Immature natural killer cell (primary cell): ENCODE measurements around the gene CNGB1. TPM values are rescaled to one million over a fixed set of nuclear protein-coding genes. Genes with fewer than 3 reads are reported as not detected.
A peak's percentile ranks its signal among the peaks of the same experiment; 100 is the strongest.
"Not testable (repeated sequence)": the region's sequence is repeated elsewhere in the genome, so short reads cannot be mapped to it uniquely, and the experiment has no call there.

Source experiments
- DNase-seq, 3 donors: peaks; one replicate each; pipeline ENCODE4 v3.0.0; 2022; ENCODE audit warnings: mixed read lengths in 1 of 3
- H3K27ac Mint-ChIP-seq, 6 donors: one replicate each; pipeline ENCODE4 v1.8.0; 2020; ENCODE audit warnings: mixed read lengths in 6 of 6, mild to moderate bottlenecking in 5 of 6, inconsistent platforms in 4 of 6, moderate library complexity in 3 of 6
- H3K27me3 Mint-ChIP-seq, 3 donors: one replicate each; pipeline ENCODE4 v1.8.0; 2020 to 2021; ENCODE audit warnings: low read depth in 3 of 3, mild to moderate bottlenecking in 3 of 3, mixed read lengths in 3 of 3, moderate library complexity in 3 of 3, inconsistent platforms in 1 of 3
- H3K36me3 Mint-ChIP-seq, 3 donors: one replicate each; pipeline ENCODE4 v1.8.0; 2020; ENCODE audit warnings: mixed read lengths in 3 of 3, inconsistent platforms in 2 of 3, mild to moderate bottlenecking in 2 of 3
- H3K4me1 Mint-ChIP-seq, 2 donors: one replicate each; pipeline ENCODE4 v1.8.0; 2020; ENCODE audit warnings: inconsistent platforms in 2 of 2, mild to moderate bottlenecking in 2 of 2, mixed read lengths in 2 of 2, moderate library complexity in 1 of 2
- H3K4me3 Mint-ChIP-seq, 5 donors: one replicate each; pipeline ENCODE4 v1.8.0; 2020; ENCODE audit warnings: mild to moderate bottlenecking in 5 of 5, mixed read lengths in 5 of 5, inconsistent platforms in 3 of 5, moderate library complexity in 3 of 5
- H3K9me3 Mint-ChIP-seq, 6 donors: one replicate each; pipeline ENCODE4 v1.8.0; 2020; ENCODE audit warnings: mild to moderate bottlenecking in 6 of 6, mixed read lengths in 6 of 6, inconsistent platforms in 4 of 6, moderate library complexity in 3 of 6
- polyA plus RNA-seq, 3 donors: library from polyadenylated mRNA; unstranded; fragments of 300-500 nt; fragmentation: Illumina TruSeq; gene quantifications; one replicate each; pipeline ENCODE4 v1.2.3, GENCODE V29; 2021

Gene CNGB1
- polyA plus RNA-seq, 3 donors from 2014 or later: not detected

DNA sequence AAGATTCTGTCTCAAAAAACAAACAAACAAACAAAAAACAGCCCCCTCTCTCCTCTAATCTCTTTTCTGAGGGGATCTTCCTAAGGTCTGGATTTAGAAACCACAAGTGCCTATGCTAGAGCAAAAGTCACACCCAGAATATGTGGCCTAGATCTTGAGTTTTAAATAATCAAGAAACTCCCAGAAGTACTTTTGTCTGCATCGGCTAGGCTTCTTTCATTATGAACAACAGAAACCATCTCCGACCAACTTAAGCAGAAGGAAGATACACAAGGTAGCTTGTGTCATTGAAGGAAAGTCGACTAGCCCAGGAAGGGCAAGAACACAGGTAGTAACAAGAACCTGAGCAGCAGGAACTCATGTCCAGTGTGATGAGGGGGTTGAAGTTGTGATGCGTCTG is 94.7 kb downstream of the CNGB1 start:
- Mint-ChIP-seq H3K4me1 (no peaks in the 10 kb centered on the region), H3K36me3 (no peaks in the 10 kb centered on the region), H3K27me3 (peaks cover 0 to 11% (median 6%) of the 10 kb centered on the region in 3 donors), H3K9me3 (no peaks in the 10 kb centered on the region), H3K27ac (peak overlapping the region in 1 of 6 donors; percentile 67), H3K4me3 (no peak overlapping the region)
- no peak for DNase-seq

DNA sequence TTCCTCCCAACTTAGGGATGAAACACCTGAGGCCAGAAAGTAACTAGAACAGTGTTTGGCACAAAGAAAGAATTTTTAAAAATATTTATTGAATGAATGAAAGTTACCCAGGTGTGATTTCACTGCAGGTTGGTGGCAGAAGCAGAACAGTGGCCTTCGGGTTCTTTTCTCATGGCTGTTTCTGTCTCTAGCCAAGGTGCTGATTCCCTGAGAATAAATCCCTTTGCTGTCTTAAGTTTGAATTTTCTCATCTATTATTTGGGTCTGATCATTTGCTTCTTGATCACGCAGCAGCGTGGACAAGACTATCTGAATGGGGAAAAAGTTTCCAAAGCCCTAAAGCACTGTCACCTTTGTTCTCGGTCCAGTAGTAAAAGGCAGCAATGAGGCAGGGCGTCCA is 95.6 kb downstream of the CNGB1 start:
- Mint-ChIP-seq H3K27ac (no peak overlapping the region), H3K4me1 (no peaks in the 10 kb centered on the region), H3K9me3 (no peaks in the 10 kb centered on the region), H3K36me3 (no peaks in the 10 kb centered on the region), H3K27me3 (peaks cover 0 to 11% (median 10%) of the 10 kb centered on the region in 3 donors), H3K4me3 (no peak overlapping the region)
- DNase-seq: no peak

DNA sequence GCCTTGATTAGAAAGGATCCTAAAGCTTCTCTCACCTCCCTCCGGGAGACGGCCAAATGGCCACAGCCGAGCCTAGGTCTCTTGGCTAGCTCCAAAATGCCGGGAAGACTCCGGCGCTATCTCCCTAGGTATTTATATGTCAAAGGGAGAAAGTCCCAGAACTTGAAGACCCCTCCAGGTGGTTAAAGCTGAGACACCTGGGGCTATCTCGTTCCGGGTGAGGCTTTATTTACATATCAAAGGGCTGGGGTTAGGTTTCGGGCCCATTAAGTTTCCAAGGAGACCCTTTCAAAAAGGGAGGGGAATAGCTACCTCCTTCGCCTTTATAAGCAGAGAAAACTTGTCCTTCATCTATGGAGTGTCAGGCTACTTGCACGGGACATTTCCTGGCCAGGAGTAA is 97.7 kb downstream of the CNGB1 start:
- no peak for DNase-seq
- Mint-ChIP-seq H3K9me3 (no peaks in the 10 kb centered on the region), H3K27ac (no peak overlapping the region), H3K4me3 (no peak overlapping the region), H3K4me1 (no peaks in the 10 kb centered on the region), H3K27me3 (peaks cover 0 to 12% (median 11%) of the 10 kb centered on the region in 3 donors), H3K36me3 (no peaks in the 10 kb centered on the region)

DNA sequence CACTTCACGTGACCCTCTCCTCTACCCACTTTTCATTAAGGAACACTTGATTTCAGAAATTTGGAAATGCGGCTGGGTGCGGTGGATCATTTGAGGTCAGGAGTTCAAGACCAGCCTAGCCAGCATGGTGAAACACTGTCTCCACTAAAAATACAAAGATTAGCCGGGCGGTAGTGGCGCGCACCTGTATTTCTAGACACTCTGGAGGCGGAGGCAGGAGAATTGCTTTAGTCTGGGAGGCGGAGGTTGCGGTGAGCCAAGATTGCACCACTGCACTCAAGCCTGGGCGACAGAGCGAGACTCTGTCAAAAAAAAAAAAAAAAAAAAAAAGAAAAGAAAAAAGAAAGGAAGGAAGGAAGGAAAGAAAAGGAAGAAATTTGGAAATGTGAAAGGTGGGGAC is 98.2 kb downstream of the CNGB1 start:
- not testable (repeated sequence) for H3K36me3 Mint-ChIP-seq, H3K27ac Mint-ChIP-seq, DNase-seq, H3K4me1 Mint-ChIP-seq, H3K9me3 Mint-ChIP-seq, H3K4me3 Mint-ChIP-seq
- peaks cover 0 to 12% (median 11%) of the 10 kb centered on the region in 3 donors for H3K27me3 Mint-ChIP-seq

DNA sequence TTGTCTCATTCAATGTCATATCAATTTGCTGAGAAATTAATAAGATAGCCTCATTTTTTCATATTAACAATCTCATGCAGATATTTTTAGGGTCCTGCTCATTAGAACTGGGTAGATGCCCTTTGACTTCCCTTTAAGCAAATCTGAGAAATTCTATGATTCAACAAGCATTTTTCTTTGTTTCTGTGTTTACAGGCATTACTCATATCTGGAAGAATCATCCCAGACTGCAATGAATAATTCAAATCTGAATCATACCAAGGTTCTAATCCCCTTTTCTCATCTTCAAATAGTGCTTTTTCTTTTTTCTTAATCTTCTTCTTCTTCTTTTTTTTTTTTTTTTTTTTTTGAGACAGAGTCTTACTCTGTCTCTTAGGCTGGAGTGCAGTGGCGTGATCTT is 99.5 kb downstream of the CNGB1 start:
- Mint-ChIP-seq H3K4me1 (no peaks in the 10 kb centered on the region), H3K4me3 (no peak overlapping the region), H3K36me3 (no peaks in the 10 kb centered on the region), H3K27ac (peak overlapping the region in 1 of 6 donors; percentile 45), H3K9me3 (no peaks in the 10 kb centered on the region), H3K27me3 (peaks cover 0 to 12% (median 11%) of the 10 kb centered on the region in 3 donors)
- DNase-seq: no peak

DNA sequence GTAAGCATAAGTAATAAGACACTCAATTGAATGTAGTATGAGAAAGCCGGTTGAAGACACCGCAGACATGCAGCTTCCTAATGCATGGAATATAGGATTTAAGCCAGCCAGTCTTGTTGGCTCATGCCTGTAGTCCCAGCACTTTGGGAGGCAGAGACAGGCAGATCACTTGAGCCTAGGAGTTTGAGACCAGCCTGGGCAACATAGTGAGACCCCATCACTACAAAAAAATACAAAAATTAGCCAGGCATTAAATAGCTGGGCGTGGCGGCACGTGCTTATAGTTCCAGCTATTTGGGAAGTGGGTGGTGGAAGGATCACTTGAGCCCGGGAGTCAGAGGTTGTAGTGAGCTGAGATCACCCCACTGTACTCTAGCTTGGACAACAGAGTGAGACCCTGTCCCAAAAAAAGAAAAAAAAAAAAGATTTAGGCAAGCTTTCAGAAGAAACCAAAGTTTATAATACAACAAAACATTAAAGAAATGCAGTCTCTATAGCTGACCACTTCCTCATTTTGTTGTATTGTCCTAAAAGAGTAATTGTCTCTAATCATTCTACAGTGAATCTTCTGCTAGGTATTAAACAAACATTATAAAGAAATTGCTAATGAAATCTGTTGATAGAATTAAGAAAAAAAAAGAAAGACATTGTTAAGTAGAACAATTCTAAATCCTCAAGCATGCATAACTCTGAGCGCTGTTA is 100.0 kb downstream of the CNGB1 start:
- Mint-ChIP-seq H3K27ac (no peak overlapping the region), H3K27me3 (peaks cover 0 to 10% (median 8%) of the 10 kb centered on the region in 3 donors), H3K36me3 (no peaks in the 10 kb centered on the region), H3K4me1 (no peaks in the 10 kb centered on the region), H3K9me3 (no peaks in the 10 kb centered on the region), H3K4me3 (no peak overlapping the region)
- DNase-seq: no peak

DNA sequence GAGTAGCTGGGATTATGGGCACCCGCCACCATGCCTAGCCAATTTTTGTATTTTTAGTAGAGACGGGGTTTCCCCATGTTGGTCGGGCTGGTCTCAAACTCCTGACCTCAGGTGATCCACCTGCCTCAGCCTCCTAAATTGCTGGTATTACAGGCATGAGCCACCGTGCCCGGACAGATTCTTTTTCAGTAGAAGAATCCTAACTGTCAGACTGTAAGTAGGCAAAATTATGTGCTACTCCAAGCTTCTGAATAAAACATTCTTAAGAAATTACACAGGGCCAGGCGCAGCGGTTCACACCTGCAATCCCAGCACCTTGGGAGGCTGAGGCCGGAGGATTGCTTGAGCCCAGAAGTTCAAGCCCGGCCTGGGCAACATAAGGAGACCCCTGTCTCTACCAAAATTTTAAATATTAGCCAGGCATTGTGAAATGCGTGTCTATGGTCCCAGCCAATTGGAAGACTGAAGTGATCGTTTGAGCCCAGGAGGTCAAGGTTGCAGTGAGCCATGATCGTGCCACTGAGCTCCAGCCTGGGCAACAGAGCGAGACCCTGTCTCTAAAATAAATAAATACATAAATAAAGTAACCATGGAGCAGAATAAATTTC is 101.9 kb downstream of the CNGB1 start:
- H3K36me3 Mint-ChIP-seq: no peaks in the 10 kb centered on the region
- H3K9me3 Mint-ChIP-seq: no peaks in the 10 kb centered on the region

DNA sequence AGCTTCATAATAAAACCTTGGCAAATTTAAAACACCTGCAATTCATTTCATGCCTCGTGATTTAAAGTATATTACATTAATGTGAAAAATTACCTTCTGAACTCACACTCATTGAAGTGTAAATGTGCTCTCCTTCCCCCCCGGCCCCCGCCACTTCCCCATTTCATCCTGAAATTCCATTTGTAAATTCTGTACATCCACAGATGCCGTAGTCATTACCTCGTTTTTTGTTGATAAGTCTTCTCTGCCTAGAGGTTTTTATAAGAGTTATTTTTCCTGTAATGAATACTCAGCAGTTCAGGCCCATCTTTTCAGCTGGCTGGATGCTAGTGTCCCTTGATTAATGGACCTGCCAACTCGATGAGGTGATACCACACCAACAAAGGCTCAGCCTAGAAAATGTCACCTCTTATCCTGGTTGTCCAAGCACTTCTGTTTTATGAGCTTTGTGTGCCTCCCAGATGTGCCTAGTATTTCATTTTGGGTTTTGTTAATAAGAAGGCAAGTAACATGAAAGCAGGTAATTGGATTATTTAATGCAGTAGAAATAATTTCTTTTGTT is 103.8 kb downstream of the CNGB1 start:
- H3K4me1 Mint-ChIP-seq: peaks cover 0 to 3% of the 10 kb centered on the region in 2 donors

More for the DNA sequence above, 101.9 kb downstream of the CNGB1 start:
- no peak overlapping the region for H3K27ac Mint-ChIP-seq
- peaks cover 0 to 8% (median 8%) of the 10 kb centered on the region in 3 donors for H3K27me3 Mint-ChIP-seq
- no peaks in the 10 kb centered on the region for H3K4me1 Mint-ChIP-seq
- no peak for DNase-seq
- no peak overlapping the region for H3K4me3 Mint-ChIP-seq

DNA sequence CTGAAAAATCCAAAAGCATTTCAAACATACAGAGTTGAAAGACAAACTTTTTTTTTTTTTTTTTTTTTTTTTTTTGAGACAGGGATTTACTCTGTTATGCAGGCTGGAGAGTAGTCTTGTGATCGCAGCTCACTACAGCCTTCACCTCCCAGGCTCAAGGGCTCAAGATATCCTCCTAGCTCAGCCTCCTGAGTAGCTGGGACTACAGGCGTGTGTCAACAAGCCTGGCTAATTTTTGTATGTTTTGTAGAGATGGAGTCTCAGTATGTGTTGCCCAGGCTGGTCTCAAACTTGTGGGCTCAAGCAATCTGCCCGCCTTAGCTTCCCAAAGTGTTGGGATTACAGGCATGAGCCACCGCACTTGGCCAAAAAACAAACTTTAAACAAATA is 104.4 kb downstream of the CNGB1 start:
- Mint-ChIP-seq H3K4me3 (no peak overlapping the region), H3K27me3 (peaks cover 4 to 9% (median 7%) of the 10 kb centered on the region in 3 donors), H3K9me3 (no peaks in the 10 kb centered on the region), H3K36me3 (no peaks in the 10 kb centered on the region), H3K27ac (no peak overlapping the region), H3K4me1 (peaks cover 0 to 3% of the 10 kb centered on the region in 2 donors)
- no peak for DNase-seq

More for the DNA sequence above, 103.8 kb downstream of the CNGB1 start:
- no peak overlapping the region for H3K27ac Mint-ChIP-seq
- H3K36me3 Mint-ChIP-seq: no peaks in the 10 kb centered on the region
- peaks cover 4 to 10% (median 9%) of the 10 kb centered on the region in 3 donors for H3K27me3 Mint-ChIP-seq
- no peak overlapping the region for H3K4me3 Mint-ChIP-seq
- DNase-seq: no peak
- H3K9me3 Mint-ChIP-seq: no peaks in the 10 kb centered on the region

DNA sequence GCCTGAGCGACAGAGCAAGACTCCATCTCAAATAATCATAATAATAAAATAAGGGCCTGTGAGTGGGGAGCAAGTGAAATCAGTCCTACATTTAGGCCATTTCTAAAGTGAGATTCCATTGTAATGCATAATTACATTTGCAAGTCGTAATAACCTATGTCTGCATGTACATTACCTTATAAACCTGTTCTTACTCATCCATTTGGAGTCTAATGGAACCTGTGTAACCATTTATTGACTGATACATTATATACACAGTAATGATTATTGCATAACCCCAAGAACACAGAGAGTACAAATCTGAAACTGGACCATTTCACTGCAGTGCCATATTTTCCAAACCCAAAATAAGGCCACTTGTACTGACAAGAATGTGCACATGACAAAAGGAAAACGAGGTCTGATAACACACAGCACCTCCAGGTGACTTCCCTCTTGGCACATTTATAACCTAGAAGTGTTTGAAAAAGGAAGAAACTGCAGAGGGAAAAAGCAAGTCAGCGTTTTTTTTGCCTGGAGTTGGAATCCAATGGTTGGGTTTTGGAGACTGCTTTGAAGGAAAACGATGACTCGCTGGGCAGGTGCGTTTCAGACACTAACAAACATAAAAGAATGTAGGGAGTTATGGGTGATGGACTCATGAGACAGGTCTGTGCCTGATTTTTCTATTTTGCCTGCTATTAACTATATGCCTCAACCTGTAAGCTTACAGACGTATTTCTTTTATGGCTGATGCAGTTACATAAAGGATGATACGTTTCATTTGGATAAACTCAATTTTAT is 105.0 kb downstream of the CNGB1 start:
- Mint-ChIP-seq H3K27me3 (peaks cover 4 to 9% (median 7%) of the 10 kb centered on the region in 3 donors), H3K27ac (no peak overlapping the region)

DNA sequence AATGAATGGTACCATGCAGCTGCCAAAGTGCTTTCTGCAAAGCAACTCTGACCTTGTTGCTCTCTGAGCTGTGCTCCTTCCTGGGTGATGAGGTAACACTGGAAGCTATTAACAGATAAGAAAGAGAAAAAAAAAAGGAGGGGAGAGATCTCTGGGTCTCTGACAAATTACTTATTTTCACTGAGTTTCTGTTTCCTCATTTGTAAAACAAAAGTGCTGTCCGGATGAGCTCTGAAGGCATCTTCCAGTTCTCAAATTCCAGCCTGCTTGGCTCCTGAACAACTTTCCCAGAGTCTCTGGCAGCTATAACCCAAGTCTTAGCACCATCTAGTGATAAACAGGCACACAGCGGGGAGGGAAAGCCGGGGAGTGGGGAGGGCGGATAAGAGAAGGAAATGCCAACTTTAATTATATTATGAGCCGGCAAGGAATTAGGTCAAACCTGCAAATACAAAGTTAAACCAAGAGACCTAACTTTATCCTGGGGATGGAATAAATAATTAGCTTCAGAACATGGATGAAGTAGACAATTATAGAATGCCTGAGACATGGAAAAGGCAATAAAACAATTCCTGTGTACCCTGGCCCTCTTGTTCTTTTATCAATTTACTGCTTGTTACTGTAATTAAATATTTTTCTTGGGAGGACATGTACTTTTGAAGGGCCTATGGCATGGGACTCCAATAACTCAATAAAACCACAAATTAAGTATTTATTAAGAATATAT is 107.3 kb downstream of the CNGB1 start:
- DNase-seq: peak; percentile 4 to 22 (median 7)
- Mint-ChIP-seq H3K27ac (peak overlapping the region in 2 of 6 donors; percentile 0 to 22), H3K9me3 (no peaks in the 10 kb centered on the region), H3K36me3 (no peaks in the 10 kb centered on the region), H3K4me1 (peaks cover 6% of the 10 kb centered on the region in 2 donors), H3K27me3 (peaks cover 2 to 6% (median 4%) of the 10 kb centered on the region in 3 donors), H3K4me3 (no peak overlapping the region)

More for the DNA sequence above, 105.0 kb downstream of the CNGB1 start:
- Mint-ChIP-seq H3K4me3 (no peak overlapping the region), H3K4me1 (peaks cover 0 to 3% of the 10 kb centered on the region in 2 donors), H3K36me3 (no peaks in the 10 kb centered on the region), H3K9me3 (no peaks in the 10 kb centered on the region)
- DNase-seq: no peak

DNA sequence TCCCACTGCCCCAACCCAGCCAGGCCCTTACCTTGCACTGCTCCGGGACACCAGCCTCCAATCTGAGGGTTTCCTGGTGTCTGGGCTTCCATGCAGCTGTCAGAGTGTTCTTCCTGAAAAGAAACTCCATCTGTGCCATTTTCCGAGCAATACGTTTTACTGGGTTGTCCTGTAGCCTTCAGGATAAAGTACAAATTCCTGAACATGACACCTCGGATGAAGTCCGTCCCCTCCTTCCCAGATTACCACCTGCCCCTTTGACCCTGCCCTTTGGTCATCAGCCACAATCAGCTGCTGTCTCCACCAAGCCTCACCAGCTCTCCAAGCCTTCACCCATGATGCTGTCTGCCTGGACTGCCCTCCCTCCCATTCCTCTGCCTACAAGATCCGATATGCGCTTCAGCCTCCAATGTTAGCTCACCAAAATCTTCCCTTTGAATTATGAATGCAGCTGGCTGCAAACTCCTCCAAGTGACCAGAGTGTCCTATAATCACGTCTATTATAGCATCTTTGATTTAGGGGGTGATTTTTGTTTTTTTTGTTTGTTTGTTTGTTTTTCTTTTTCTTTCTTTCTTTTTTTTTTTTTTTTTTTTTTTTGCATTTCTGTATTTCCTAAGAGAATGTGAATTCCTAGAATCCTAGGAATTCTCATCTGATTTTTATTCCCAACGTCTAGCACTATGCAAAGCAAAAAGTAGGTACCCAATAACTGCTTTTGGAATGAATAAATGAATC is 108.1 kb downstream of the CNGB1 start:
- Mint-ChIP-seq H3K36me3 (no peaks in the 10 kb centered on the region), H3K4me3 (no peak overlapping the region), H3K27ac (peak overlapping the region in 2 of 6 donors; percentile 0 to 2)

DNA sequence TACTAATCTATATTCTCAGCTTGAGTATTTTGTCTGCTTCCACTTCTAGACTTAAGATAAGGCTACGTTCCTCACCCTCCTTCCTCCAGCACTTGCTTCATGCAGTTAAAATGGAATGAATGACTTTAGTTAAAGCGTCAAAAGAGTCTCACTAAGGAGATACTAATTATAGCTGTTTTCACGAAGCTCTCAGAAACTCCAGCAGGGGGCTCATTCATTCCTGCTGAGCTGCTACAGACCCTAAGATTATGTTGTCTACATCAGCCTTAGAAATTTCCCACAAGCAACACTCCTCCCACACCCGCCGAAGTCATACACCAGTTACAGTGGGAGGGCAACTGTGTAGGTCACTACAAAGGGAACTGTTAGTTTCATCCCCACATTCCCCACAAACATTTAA is 111.6 kb downstream of the CNGB1 start:
- Mint-ChIP-seq H3K27me3 (peaks cover 4 to 7% (median 4%) of the 10 kb centered on the region in 3 donors), H3K36me3 (no peaks in the 10 kb centered on the region), H3K4me3 (no peak overlapping the region)

More for the DNA sequence above, 108.1 kb downstream of the CNGB1 start:
- no peak for DNase-seq
- Mint-ChIP-seq H3K4me1 (peaks cover 6% of the 10 kb centered on the region in 2 donors), H3K9me3 (no peaks in the 10 kb centered on the region), H3K27me3 (peaks cover 2 to 6% (median 4%) of the 10 kb centered on the region in 3 donors)

More for the DNA sequence above, 111.6 kb downstream of the CNGB1 start:
- Mint-ChIP-seq H3K4me1 (peaks cover 6% of the 10 kb centered on the region in 2 donors), H3K27ac (no peak overlapping the region), H3K9me3 (no peaks in the 10 kb centered on the region)
- DNase-seq: peak in 2 of 3 donors; percentile 12 to 14
